Stimulated activated CD8-positive, alpha-beta memory T cell treated with anti-CD3 and anti-CD28 coated beads, Interleukin-15, amount 100 ng/mL, for 4 hours (primary cell): Measurements from ENCODE around the gene CD300LF.

Experiments
- DNase-seq, 2 donors: peaks; one replicate each; pipeline ENCODE4 v3.0.0-alpha.2; 2020; ENCODE audit warnings: low read depth in 2 of 2

The CD300LF gene

GRCh38 chr17:74687886-74688285, 24.8 kb downstream of the CD300LF start:
- no peak for DNase-seq

- DNase-seq = no peak
Measured at GRCh38 chr17:74686761-74687160, 26.0 kb downstream of the CD300LF start.

GRCh38 chr17:74682471-74683190, 30.1 kb downstream of the CD300LF start:
- no peak for DNase-seq

- DNase-seq = no peak
Measured at GRCh38 chr17:74682028-74682427, 30.7 kb downstream of the CD300LF start.

- no peak for DNase-seq
Measured at GRCh38 chr17:74680941-74681340, 31.8 kb downstream of the CD300LF start.

GRCh38 chr17:74680213-74680612, 32.5 kb downstream of the CD300LF start:
- DNase-seq = no peak

- no peak for DNase-seq
Measured at GRCh38 chr17:74679374-74679773, 33.3 kb downstream of the CD300LF start.

GRCh38 chr17:74678541-74678940, 34.2 kb downstream of the CD300LF start:
- DNase-seq = no peak

- DNase-seq = no peak
Measured at GRCh38 chr17:74677558-74678466, 34.9 kb downstream of the CD300LF start.

GRCh38 chr17:74671031-74671771, 41.5 kb downstream of the CD300LF start:
- DNase-seq = peak; percentile 12 to 26

GRCh38 chr17:74670329-74670728, 42.4 kb downstream of the CD300LF start:
- no peak for DNase-seq

- DNase-seq = no peak
Measured at GRCh38 chr17:74663561-74663960, 49.2 kb downstream of the CD300LF start.

GRCh38 chr17:74659889-74660288, 52.8 kb downstream of the CD300LF start:
- DNase-seq = no peak

GRCh38 chr17:74658620-74659019, 54.1 kb downstream of the CD300LF start:
- DNase-seq = no peak

GRCh38 chr17:74654742-74655141, 58.0 kb downstream of the CD300LF start:
- no peak for DNase-seq

- DNase-seq = no peak
Measured at GRCh38 chr17:74652020-74652419, 60.7 kb downstream of the CD300LF start.

GRCh38 chr17:74649909-74650308, 62.8 kb downstream of the CD300LF start:
- DNase-seq = no peak

GRCh38 chr17:74647871-74648672, 64.7 kb downstream of the CD300LF start:
- DNase-seq = no peak

- DNase-seq = no peak
Measured at GRCh38 chr17:74646231-74646630, 66.5 kb downstream of the CD300LF start.

- no peak for DNase-seq
Measured at GRCh38 chr17:74645010-74645409, 67.7 kb downstream of the CD300LF start.

- no peak for DNase-seq
Measured at GRCh38 chr17:74644419-74644818, 68.3 kb downstream of the CD300LF start.
